Measurements from ENCODE around the gene COMMD1.

- TF ChIP-seq, protein P1, sequence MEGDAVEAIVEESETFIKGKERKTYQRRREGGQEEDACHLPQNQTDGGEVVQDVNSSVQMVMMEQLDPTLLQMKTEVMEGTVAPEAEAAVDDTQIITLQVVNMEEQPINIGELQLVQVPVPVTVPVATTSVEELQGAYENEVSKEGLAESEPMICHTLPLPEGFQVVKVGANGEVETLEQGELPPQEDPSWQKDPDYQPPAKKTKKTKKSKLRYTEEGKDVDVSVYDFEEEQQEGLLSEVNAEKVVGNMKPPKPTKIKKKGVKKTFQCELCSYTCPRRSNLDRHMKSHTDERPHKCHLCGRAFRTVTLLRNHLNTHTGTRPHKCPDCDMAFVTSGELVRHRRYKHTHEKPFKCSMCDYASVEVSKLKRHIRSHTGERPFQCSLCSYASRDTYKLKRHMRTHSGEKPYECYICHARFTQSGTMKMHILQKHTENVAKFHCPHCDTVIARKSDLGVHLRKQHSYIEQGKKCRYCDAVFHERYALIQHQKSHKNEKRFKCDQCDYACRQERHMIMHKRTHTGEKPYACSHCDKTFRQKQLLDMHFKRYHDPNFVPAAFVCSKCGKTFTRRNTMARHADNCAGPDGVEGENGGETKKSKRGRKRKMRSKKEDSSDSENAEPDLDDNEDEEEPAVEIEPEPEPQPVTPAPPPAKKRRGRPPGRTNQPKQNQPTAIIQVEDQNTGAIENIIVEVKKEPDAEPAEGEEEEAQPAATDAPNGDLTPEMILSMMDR (conservative IDR thresholded peaks at IDR 0.05; ENCODE audit: low read depth, low read length) = no peak
- TF ChIP-seq EZH2 (IDR thresholded peaks at IDR 0.05; ENCODE audit: borderline replicate concordance, low read depth, low read length, poor library complexity, severe bottlenecking) = no peak
These were observed 212.7 kb downstream of the COMMD1 start for GRCh38 chr2:62118160-62118559.

Data from A673 (cell line).